Stimulated activated CD4-positive, alpha-beta T cell treated with anti-CD3 and anti-CD28 coated beads, Interleukin-1b, Interleukin-23, amount 100 ng/mL, for 1 hour (primary cell): ENCODE data around the gene NOXRED1.
"Not testable (repeated sequence)": the region's sequence is repeated elsewhere in the genome, so short reads cannot be mapped to it uniquely, and the experiment has no call there.

Source experiments
- DNase-seq, 2 donors: peaks; one replicate each; pipeline ENCODE4 v3.0.0-alpha.2; 2020; ENCODE audit warnings: low read depth in 2 of 2

Gene NOXRED1, protein sequence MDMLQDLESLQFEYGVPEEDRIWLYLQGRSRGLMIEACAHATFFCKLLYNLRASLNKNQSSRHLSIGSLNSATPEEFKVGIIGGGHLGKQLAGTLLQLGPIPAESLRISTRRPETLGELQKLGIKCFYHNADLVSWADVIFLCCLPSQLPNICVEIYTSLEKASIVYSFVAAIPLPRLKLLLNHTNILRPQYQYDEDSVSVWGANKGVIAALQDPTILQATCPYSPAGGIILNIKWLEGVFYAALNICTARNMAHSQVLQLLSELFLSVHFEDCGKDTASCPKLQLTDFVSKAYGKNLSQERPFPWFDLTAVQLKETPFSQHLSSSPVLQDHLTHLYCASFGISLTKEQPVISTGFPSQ

DNA sequence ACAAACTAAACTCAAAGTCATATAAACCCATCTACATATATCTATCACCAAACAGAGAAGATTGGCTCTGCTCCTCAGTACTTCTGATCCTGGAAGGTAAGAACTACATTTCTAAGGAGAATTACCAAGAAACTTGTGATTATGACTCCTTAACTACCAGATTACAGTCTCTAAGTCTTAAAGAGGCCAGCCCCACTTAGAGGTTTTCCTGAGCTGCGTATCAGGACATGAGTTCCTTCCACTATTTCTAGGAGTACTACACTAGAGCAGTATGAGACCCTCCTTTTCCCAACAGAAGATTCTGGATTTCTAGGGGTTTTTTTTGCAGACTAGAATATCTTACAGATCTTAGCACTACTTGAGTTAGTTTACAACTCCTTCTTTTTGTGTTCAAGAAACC is at the start of gene NOXRED1:
Gene NOXRED1 (minus strand): TSS at position 101 of the 400 bp plus-strand sequence. CDS start 634 bp downstream, outside the sequence.
- no peak for DNase-seq

GRCh38 chr14:77470224-77470870 is 47.0 kb upstream of the NOXRED1 start:
- DNase-seq: no peak

- no peak for DNase-seq
Observed at GRCh38 chr14:77469539-77469938, 46.2 kb upstream of the NOXRED1 start.

- DNase-seq: no peak
Observed at GRCh38 chr14:77469067-77469505, 45.8 kb upstream of the NOXRED1 start.

GRCh38 chr14:77467801-77468200 is 44.5 kb upstream of the NOXRED1 start:
- no peak for DNase-seq

- DNase-seq: peak in 1 of 2 donors; percentile 30
Observed at GRCh38 chr14:77459072-77459723, 35.9 kb upstream of the NOXRED1 start.

GRCh38 chr14:77458249-77458950 is 35.1 kb upstream of the NOXRED1 start:
- DNase-seq: no peak

DNA sequence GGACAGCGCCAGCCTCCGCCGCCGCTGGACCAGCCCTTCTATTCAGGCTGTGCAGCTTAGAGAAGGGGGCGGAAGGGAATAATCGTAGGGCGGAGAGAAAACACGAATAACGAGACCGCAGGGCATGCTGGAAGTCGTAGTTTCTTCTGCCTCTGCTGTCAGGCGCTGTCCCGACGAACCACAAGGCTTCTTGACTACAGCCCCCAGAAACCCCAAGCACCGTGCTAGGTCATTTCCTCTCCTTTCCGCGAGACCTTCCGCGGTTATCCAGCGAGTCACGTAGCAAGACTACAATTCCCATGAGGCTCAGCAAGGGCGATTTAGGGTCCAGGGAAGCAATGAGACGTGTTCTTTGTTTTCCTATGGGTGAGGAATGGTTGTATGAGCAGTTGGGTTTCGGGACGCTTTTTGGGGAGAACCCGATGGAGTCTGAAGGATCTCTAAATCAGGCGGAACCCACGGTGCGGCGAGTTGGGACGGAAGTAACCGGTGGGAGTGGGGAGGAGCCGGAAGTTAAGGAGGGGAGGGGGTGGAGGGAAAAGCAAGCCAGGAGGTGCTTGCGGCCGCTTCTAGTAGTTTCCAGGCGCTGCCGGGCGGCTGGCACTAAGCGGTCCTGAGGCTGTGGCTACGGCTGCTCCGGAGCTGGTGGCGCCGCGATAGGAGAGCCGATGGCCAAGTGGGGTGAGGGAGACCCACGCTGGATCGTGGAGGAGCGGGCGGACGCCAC is 34.4 kb upstream of the NOXRED1 start, which contains the start of the genes AHSA1 and VIPAS39:
Gene AHSA1 (plus strand): TSS at position 572 of the 727 bp plus-strand sequence. CDS start 97 bp downstream, at position 669.
Gene VIPAS39 (minus strand): TSS at position 80 of the 727 bp plus-strand sequence. CDS start 3,499 bp downstream, outside the sequence.
- DNase-seq: peak; percentile 67 to 76

GRCh38 chr14:77457115-77457521 is 33.8 kb upstream of the NOXRED1 start:
- no peak for DNase-seq

- no peak for DNase-seq
Observed at GRCh38 chr14:77455966-77456640, 32.8 kb upstream of the NOXRED1 start.

GRCh38 chr14:77442196-77442595 is 18.9 kb upstream of the NOXRED1 start:
- DNase-seq: no peak

DNA sequence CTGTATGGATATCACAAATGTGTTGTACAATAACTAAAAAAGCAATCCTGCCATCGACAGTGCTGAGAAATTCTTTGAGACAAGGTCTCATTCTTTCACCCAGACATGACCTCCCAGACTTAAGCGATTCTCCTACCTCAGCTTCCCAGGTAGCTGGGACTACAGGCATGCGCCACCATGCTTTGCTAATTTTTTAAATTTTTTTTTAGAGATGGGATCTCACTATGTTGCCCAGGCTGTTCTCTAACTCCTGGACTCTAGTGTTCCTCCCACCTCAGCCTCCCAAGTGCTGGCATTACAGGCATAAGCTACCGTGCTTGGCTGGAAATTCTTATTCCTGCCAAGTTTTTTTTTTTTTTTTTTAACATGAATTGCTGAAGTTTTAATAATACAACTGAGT is 16.5 kb upstream of the NOXRED1 start:
- no peak for DNase-seq

- DNase-seq: no peak
Observed at GRCh38 chr14:77438596-77438995, 15.3 kb upstream of the NOXRED1 start.

- no peak for DNase-seq
Observed at GRCh38 chr14:77436042-77436441, 12.7 kb upstream of the NOXRED1 start.

DNA sequence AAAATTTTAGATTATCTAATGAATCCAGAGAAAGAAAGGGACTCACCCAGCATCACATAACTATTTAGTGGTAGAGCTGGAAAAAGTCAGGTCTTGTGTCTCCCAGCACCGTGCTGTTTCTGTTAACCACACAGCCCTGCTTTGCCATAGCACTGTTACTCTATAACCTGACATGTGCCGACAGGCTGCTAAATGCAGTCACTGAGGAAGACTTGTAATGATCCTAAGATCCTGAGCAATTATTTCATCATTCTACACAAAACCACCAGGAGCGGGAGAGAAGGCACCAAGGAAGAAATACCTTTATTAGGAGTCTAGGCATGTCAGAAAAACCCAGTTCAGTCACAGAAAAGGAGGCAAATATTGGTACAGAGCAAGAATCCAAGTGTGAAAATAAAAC is 3.1 kb upstream of the NOXRED1 start:
- no peak for DNase-seq

DNA sequence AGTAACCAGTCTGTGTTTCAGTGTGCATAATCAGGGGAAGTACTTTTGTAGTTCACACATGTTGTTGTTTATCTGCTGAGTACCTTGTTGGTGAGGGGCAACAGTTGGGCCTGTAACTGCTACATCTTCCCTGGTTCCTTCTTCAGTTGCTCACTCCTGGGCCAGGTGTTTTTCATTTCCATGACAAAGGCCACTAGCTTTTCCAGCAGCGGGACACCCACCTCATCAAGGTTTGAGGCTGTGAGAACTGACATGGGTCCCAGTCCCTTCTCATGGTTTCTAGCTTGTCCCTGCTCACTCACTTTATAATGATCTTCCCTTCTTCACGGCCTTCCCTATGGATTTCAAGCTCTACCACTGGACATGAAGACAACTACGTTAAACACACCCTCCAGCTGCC is 1.5 kb upstream of the NOXRED1 start:
- DNase-seq: no peak

DNA sequence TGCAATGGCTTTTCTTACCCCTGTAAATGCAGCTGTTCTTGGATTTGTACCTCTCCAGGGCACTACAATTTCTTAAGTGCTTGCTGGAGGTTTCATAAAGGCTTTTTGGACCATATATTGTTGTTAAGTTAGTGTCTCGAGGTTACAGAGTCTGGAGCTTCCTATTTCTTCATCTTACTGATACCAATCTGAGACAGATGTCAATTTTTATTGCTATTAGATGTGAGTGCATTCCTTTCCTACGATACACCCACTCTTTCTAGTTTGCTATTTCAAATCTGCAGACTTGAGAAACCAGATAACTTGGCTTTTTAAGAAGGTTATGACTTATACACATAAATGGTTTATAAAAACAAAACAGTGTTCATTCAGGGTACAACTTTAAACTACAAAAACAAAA is 2.1 kb downstream of the NOXRED1 start:
- DNase-seq: no peak

DNA sequence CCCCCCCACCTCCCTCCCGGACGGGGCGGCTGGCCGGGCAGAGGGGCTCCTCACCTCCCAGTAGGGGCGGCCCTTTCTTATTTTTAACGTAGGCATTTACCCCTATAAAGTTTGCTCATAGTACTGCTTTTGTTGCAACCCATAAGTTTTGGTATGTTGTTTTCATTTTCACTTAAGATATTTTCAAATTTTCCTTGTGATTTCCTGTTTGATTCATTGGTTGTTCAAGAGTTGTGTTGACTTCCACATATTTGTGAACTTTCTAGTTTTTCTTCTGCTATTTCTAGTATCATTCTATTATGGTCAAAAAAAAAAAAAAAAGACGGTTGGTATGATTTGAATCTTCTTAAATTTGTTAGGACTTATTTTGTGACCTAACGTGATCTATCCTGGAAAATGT is 6.5 kb downstream of the NOXRED1 start:
- no peak for DNase-seq

DNA sequence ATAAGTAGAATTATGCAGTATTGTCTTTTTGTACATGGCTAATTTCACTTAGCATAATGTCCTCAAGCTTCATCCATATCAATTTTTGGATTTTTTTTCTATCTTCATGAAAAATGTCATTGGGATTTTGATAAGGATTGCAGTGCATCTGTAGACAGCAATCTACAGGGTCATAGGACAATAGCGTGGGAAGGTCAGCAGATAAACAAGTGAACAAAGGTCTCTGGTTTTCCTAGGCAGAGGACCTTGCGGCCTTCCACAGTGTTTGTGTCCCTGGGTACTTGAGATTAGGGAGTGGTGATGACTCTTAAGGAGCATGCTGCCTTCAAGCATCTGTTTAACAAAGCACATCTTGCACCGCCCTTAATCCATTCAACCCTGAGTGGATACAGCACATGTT is 7.2 kb downstream of the NOXRED1 start:
- DNase-seq: not testable (repeated sequence)

DNA sequence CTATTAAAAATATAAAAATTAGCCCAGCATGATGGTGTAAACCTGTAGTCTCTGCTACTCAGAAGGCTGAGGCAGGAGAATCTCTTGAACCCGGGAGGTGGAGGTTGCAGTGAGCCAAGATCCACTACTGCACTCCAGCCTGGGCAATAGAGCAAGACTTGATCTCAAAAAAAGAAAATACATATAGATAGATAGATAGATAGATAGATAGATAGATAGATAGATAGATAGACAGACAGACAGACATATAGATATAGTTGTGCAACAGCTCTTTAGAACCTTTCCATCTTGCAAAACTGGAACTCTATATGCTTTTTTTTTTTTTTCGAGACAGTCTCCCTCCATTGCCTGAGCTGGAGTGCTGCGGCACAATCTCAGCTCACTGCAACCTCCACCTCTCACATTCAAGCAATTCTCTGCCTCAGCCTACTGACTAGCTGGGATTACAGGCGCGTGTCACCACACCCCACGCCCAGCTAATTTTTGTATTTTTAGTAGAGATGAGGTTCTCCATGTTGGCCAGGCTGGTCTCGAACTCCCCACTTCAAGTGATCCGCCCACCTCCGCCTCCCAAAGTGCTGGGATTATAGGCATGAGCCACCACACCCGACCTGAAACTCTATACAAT is 7.8 kb downstream of the NOXRED1 start:
- not testable (repeated sequence) for DNase-seq
